Heart right ventricle (tissue), 16 donors: ENCODE measurements around the gene HTD2. TPM values are rescaled to one million over a fixed set of nuclear protein-coding genes. Genes with fewer than 3 reads are reported as not detected.

Source experiments
- ATAC-seq, 8 donors: fragments of 200-7000 bp; cut with Tn5 transposase; one replicate each; pipeline ENCODE4 v1.9.1; 2020; ENCODE audit warnings: mild to moderate bottlenecking in 8 of 8, moderate library complexity in 8 of 8, moderate number of reproducible peaks in 1 of 8
- DNase-seq, 2 donors: peaks; one replicate each; pipeline ENCODE4 v3.0.0-alpha.2; 2020
- H3K27ac ChIP-seq, 10 donors: fragments of 200-600 bp; sonication (generic) in 2 of 10; one replicate each; pipeline versions ENCODE4 v1.5.0 to v1.8.0; 2020 to 2022; ENCODE audit warnings: mild to moderate bottlenecking in 3 of 10
- H3K27me3 ChIP-seq, 7 donors: fragments of 200-600 bp; one replicate each; pipeline ENCODE4 v1.8.0; 2021 to 2022; ENCODE audit warnings: mild to moderate bottlenecking in 2 of 7
- H3K36me3 ChIP-seq, 9 donors: fragments of 200-600 bp; sonication (generic) in 1 of 9; one replicate each; pipeline versions ENCODE4 v1.5.0 to v1.8.0; 2020 to 2022; ENCODE audit warnings: mild to moderate bottlenecking in 2 of 9
- H3K4me1 ChIP-seq, 9 donors: fragments of 200-600 bp; sonication (generic) in 1 of 9; one replicate each; pipeline versions ENCODE4 v1.5.0 to v1.8.0; 2020 to 2022; ENCODE audit warnings: mild to moderate bottlenecking in 4 of 9
- H3K4me3 ChIP-seq, 10 donors: fragments of 200-600 bp; sonication (generic) in 2 of 10; one replicate each; pipeline versions ENCODE4 v1.5.0 to v1.8.0; 2020 to 2022; ENCODE audit warnings: mild to moderate bottlenecking in 7 of 10, moderate library complexity in 2 of 10
- H3K9me3 ChIP-seq, 11 donors: fragments of 200-600 bp in 10 of 11; sonication (generic) in 2 of 11; one replicate each; pipeline versions ENCODE4 v1.5.0 to v1.8.0; 2013 to 2022; ENCODE audit warnings: mild to moderate bottlenecking in 2 of 11, control low read depth in 1 of 11, moderate library complexity in 1 of 11
- WGBS, 2 donors: extraction: QIAGEN DNeasy Blood & Tissue Kit; methylation state at CpG; one replicate each; pipeline ENCODE4 v1.1.7; 2013; ENCODE audit warnings: inconsistent platforms in 1 of 2; 5-methylcytosine and 5-hydroxymethylcytosine counted together
- intact Hi-C, 10 donors: fragments of 100-400 bp; cut with DNase I; formaldehyde crosslinking; loops; one replicate each; pipeline versions ENCODE4 v1.11.1 to v1.14.2; 2022
- polyA plus RNA-seq, 2 donors: library from polyadenylated mRNA; stranded (reverse); fragments of 200-250 nt; gene quantifications; one replicate each; pipeline ENCODE4 v1.2.3, GENCODE V29; 2013
- total RNA-seq, 10 donors: library from RNA; stranded (reverse); fragmentation: NEBNext Ultra II Directional in 3 of 10; extraction: Animal tissue kit (Norgen Biotek cat#: 25700) in 3 of 10; gene quantifications; one replicate each; pipeline versions ENCODE4 v1.2.1 to v1.2.4, GENCODE V29; 2021 to 2023
- TF ChIP-seq, protein P1 (sequence below), 9 donors: fragments of 200-600 bp; sonication (generic) in 2 of 9; IDR thresholded peaks; one replicate each; pipeline versions ENCODE4 v1.5.0 to v1.8.0; 2021 to 2022; ENCODE audit warnings: antibody characterized with exemption in 9 of 9, mild to moderate bottlenecking in 5 of 9, moderate library complexity in 1 of 9
- donor health status: Arrhythmogenic right ventricular cardiomyopathy.
- donor health status: ischemic (EF 13 %, LVEDD 7.1; RV severe dilation, severe dysfunction).
- donor health status: healthy with polysubstance abuse.
- donor health status: DM: no; HTN: yes; CAD: no.
- donor health status: DM: no; HTN: no; CAD: no.
- donor health status: ischemic (EF 25% LVEDD 6.9; RV normal size, moderate dysfunction).
- donor health status: ischemic (EF 25% LVEDD 5.7; RV mildly dilated, moderate dysfunction).
- donor health status: healthy.
- donor health status: DM: yes; HTN: yes; CAD: no.
- donor health status: Ischemic cardiomyopathy.
- donor health status: ischemic (EF 35%, LVEDD 5.7; RV mildly dilated, moderate dysfunction).
- donor health status: nonischemic (EF 11% LVEDD 7.7; RV severe dilation, severe dysfunction).
- donor health status: DM: yes; HTN: yes; CAD: no.
- donor health status: PGD.
- donor health status: ischemic (EF 29% LVEDD 5.4; RV normal size, mild dysfunction).
- donor health status: nonischemic (EF 23%, LVEDD 6.1; RV moderate dilation, normal function).

The HTD2 gene
- total and polyA plus RNA-seq, 12 donors: 2.4 to 19.5 (median 12.7) TPM

DNA sequence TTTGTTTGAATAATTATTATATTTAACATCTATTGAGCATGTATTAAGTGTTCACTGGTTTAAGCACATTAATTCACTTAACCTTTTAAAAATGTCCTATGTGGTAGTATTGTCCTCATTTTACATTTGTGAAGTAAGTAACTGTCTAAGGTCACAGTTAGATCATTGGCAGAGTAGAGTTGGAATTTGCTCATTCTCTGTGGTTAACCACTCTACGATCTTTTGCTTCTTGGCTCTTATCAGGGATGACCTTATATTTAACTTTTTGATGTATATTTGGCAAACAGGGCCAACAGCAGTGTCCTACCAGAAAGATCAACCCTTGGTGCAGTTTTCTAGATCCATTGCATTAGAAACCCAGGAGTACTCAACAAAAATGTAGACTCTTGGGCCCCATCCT is 60.4 kb downstream of the HTD2 start:
- DNase-seq (no peak), ATAC-seq (no peak)
- intact Hi-C loops: no loop called here
- H3K9me3 ChIP-seq: no peaks in the 10 kb centered on the region
- TF ChIP-seq, protein P1, sequence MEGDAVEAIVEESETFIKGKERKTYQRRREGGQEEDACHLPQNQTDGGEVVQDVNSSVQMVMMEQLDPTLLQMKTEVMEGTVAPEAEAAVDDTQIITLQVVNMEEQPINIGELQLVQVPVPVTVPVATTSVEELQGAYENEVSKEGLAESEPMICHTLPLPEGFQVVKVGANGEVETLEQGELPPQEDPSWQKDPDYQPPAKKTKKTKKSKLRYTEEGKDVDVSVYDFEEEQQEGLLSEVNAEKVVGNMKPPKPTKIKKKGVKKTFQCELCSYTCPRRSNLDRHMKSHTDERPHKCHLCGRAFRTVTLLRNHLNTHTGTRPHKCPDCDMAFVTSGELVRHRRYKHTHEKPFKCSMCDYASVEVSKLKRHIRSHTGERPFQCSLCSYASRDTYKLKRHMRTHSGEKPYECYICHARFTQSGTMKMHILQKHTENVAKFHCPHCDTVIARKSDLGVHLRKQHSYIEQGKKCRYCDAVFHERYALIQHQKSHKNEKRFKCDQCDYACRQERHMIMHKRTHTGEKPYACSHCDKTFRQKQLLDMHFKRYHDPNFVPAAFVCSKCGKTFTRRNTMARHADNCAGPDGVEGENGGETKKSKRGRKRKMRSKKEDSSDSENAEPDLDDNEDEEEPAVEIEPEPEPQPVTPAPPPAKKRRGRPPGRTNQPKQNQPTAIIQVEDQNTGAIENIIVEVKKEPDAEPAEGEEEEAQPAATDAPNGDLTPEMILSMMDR (IDR thresholded peaks at IDR 0.05): no peak
- H3K4me1 ChIP-seq: peaks cover 0 to 12% (median 0%) of the 10 kb centered on the region in 9 donors
- no peak overlapping the region for H3K4me3 ChIP-seq
- H3K27me3 ChIP-seq: no peaks in the 10 kb centered on the region
- peaks cover 0 to 21% (median 6%) of the 10 kb centered on the region in 9 donors for H3K36me3 ChIP-seq
- no peak overlapping the region for H3K27ac ChIP-seq
- WGBS, 2 donors: 81 to 89% methylated on average over 1 of the region's 1 CpG

DNA sequence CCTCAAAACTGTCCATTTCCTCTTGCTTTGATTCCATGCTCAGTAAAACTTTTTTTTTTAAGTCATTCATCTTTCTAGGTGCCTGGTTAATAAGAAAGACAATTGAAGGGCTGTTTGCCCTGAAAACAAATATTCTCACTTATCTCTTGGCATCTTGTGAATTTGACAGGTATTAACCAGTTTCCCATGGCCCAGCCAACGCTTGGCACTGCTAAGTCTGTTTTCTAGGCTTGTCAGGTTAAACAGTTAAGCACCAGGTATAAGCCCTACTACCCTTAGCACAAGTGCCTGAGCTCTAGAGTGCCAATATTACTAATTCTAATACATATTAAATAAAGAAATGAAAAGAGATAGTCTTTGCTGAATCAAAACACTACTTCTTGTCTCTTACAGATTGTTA is 62.7 kb downstream of the HTD2 start:
- H3K36me3 ChIP-seq: peaks cover 0 to 21% (median 6%) of the 10 kb centered on the region in 9 donors
- no peak overlapping the region for H3K4me3 ChIP-seq
- no peak overlapping the region for H3K27ac ChIP-seq
- ATAC-seq (no peak), DNase-seq (no peak)
- H3K9me3 ChIP-seq: no peaks in the 10 kb centered on the region
- peaks cover 0 to 9% (median 0%) of the 10 kb centered on the region in 9 donors for H3K4me1 ChIP-seq
- TF ChIP-seq, protein P1 (IDR thresholded peaks at IDR 0.05): no peak
- intact Hi-C loops: no loop called here
- no peaks in the 10 kb centered on the region for H3K27me3 ChIP-seq
- 95 to 100% methylated on average over 1 of the region's 1 CpG for WGBS, 2 donors

Other genes starting within 250 kb of the HTD2 start
- gene DNASE1L3, start 95.5 kb upstream of the HTD2 start, total RNA-seq: 1 to 10 TPM; 1.2 to 4.6 (median 2.4) TPM
- gene DNASE1L3, start 95.5 kb upstream of the HTD2 start, polyA plus RNA-seq: 1 to 10 TPM; 2.3 to 3.1 TPM
- 10 to 100 TPM in 2 of 10 donors, 1 to 10 TPM in 8; 3.1 to 11.6 (median 6.3) TPM for gene ABHD6, start 68.7 kb upstream of the HTD2 start, total RNA-seq
- gene ABHD6, start 68.7 kb upstream of the HTD2 start, polyA plus RNA-seq: 1 to 10 TPM; 5.5 to 7.0 TPM
- gene RPP14, start 275 bp upstream of the HTD2 start, total RNA-seq: 10 to 100 TPM; 19.9 to 34.4 (median 24.3) TPM
- 10 to 100 TPM; 12.5 to 23.2 TPM for gene RPP14, start 275 bp upstream of the HTD2 start, polyA plus RNA-seq
- 10 to 100 TPM in 7 of 10 donors, 1 to 10 TPM in 3; 7.9 to 16.3 (median 11.7) TPM for gene PXK, start 26.4 kb downstream of the HTD2 start, total RNA-seq
- gene PXK, start 26.4 kb downstream of the HTD2 start, polyA plus RNA-seq: 1 to 10 TPM; 5.6 to 7.9 TPM
- gene PDHB, start 127.3 kb downstream of the HTD2 start, total RNA-seq: 100 to 1,000 TPM; 170 to 255 (median 217) TPM
- 100 to 1,000 TPM; 140 to 157 TPM for gene PDHB, start 127.3 kb downstream of the HTD2 start, polyA plus RNA-seq
- 1 to 10 TPM; 3.6 to 8.9 (median 7.2) TPM for gene KCTD6, start 185.6 kb downstream of the HTD2 start, total RNA-seq
- gene KCTD6, start 185.6 kb downstream of the HTD2 start, polyA plus RNA-seq: 10 to 100 TPM in 1 of 2 donors, 1 to 10 TPM in 1; 6.9 to 12.7 TPM
- gene ACOX2, start 230.7 kb downstream of the HTD2 start, total RNA-seq: 10 to 100 TPM; 30.1 to 46.4 (median 34.9) TPM
- gene ACOX2, start 230.7 kb downstream of the HTD2 start, polyA plus RNA-seq: 10 to 100 TPM in 1 of 2 donors, 1 to 10 TPM in 1; 7.6 to 64.9 TPM